Liver (tissue), 3 donors: ENCODE data around the gene PPIL4.
"Not testable (repeated sequence)": the region's sequence is repeated elsewhere in the genome, so short reads cannot be mapped to it uniquely, and the experiment has no call there.

Experiments
- EGR1 ChIP-seq, 2 donors: IDR thresholded peaks; 2 replicates each; pipeline ENCODE4 v1.6.1; 2016 to 2018; ENCODE audit warnings: antibody characterized with exemption in 2 of 2, low read depth in 2 of 2
- GABPA ChIP-seq, 2 donors: IDR thresholded peaks in 1 of 2; conservative IDR thresholded peaks in 1 of 2; 2 replicates each; pipeline ENCODE4 v1.6.1; 2016; ENCODE audit warnings: antibody characterized with exemption in 2 of 2, mild to moderate bottlenecking in 1 of 2, moderate library complexity in 1 of 2
- HNF4G ChIP-seq: IDR thresholded peaks from 2 replicates; pipeline ENCODE4 v1.6.1; 2016; ENCODE audit warnings: antibody characterized with exemption
- JUND ChIP-seq, 2 donors: IDR thresholded peaks; 2 replicates each; pipeline ENCODE4 v1.6.1; 2016; ENCODE audit warnings: antibody characterized with exemption in 2 of 2
- RAD21 ChIP-seq, 2 donors: IDR thresholded peaks; 2 replicates each; pipeline ENCODE4 v1.6.1; 2016; ENCODE audit warnings: antibody characterized with exemption in 2 of 2, mild to moderate bottlenecking in 2 of 2
- SP1 ChIP-seq: IDR thresholded peaks from 2 replicates; pipeline ENCODE4 v1.6.1; 2018; ENCODE audit warnings: antibody characterized with exemption, mild to moderate bottlenecking
- TAF1 ChIP-seq: conservative IDR thresholded peaks from 2 replicates; pipeline ENCODE4 v1.6.1; 2016; ENCODE audit warnings: antibody characterized with exemption, mild to moderate bottlenecking
- YY1 ChIP-seq: IDR thresholded peaks from 2 replicates; pipeline ENCODE4 v1.6.1; 2016; ENCODE audit warnings: antibody characterized with exemption, mild to moderate bottlenecking
- TF ChIP-seq, protein P1 (sequence below): fragments of 150-350 bp; IDR thresholded peaks from 2 replicates; pipeline ENCODE4 v1.5.1; 2017; ENCODE audit warnings: improper control_type of control experiment, low read depth, low read length; ENCODE audit not compliant: missing input control
- TF ChIP-seq, protein P2 (sequence below): IDR thresholded peaks from 2 replicates; pipeline ENCODE4 v1.6.1; 2016; ENCODE audit warnings: antibody characterized with exemption
- TF ChIP-seq, protein P3 (sequence below): IDR thresholded peaks from 2 replicates; pipeline ENCODE4 v1.6.1; 2016; ENCODE audit warnings: antibody characterized with exemption
- TF ChIP-seq, protein P4 (sequence below): IDR thresholded peaks from 2 replicates; pipeline ENCODE4 v1.6.1; 2016; ENCODE audit warnings: antibody characterized with exemption, mild to moderate bottlenecking
- donor health status: healthy.
- donor health status: healthy.

DNA sequence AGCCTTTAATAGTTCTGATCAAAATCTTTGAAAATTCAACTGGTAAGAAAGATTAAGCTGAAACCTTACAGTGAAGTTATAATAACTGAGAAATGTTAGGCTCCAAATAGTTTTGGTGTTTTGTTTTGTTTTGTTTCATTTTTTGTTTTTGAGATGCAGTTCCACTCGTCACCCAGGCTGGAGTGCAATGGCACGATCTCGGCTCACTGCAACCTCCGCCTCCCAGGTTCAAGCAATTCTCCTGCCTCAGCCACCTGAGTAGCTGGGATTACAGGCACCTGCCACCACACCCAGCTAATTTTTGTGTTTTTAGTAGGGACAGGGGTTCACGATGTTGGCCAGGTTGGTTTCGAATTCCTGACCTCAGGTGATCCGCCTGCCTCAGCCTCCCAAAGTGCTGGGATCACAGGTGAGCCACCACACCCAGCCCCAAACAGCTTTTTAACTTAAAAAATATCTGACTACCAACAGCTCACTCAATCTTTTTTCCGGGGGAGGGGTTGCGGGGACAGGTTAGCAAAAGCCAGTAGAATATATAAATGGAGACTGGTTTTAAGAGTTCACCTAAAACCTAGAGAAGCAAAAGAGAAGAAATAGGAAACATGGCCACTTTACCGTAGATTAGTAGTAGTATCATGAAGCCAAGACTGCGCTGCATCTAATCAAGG lies 50.4 kb downstream of the PPIL4 start:
- TF ChIP-seq, protein P1, sequence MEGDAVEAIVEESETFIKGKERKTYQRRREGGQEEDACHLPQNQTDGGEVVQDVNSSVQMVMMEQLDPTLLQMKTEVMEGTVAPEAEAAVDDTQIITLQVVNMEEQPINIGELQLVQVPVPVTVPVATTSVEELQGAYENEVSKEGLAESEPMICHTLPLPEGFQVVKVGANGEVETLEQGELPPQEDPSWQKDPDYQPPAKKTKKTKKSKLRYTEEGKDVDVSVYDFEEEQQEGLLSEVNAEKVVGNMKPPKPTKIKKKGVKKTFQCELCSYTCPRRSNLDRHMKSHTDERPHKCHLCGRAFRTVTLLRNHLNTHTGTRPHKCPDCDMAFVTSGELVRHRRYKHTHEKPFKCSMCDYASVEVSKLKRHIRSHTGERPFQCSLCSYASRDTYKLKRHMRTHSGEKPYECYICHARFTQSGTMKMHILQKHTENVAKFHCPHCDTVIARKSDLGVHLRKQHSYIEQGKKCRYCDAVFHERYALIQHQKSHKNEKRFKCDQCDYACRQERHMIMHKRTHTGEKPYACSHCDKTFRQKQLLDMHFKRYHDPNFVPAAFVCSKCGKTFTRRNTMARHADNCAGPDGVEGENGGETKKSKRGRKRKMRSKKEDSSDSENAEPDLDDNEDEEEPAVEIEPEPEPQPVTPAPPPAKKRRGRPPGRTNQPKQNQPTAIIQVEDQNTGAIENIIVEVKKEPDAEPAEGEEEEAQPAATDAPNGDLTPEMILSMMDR: not testable (repeated sequence)
- not testable (repeated sequence) for TF ChIP-seq GABPA (IDR thresholded peaks at IDR 0.05 in 1 of 2, conservative IDR thresholded peaks at IDR 0.05 in 1 of 2); EGR1 (IDR thresholded peaks at IDR 0.05; ENCODE audit: low read depth in 2 of 2); RAD21 (IDR thresholded peaks at IDR 0.05); TAF1; YY1; SP1; JUND (IDR thresholded peaks at IDR 0.05); HNF4G
- TF ChIP-seq, protein P2, sequence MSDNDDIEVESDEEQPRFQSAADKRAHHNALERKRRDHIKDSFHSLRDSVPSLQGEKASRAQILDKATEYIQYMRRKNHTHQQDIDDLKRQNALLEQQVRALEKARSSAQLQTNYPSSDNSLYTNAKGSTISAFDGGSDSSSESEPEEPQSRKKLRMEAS: not testable (repeated sequence)
- TF ChIP-seq, protein P3, sequence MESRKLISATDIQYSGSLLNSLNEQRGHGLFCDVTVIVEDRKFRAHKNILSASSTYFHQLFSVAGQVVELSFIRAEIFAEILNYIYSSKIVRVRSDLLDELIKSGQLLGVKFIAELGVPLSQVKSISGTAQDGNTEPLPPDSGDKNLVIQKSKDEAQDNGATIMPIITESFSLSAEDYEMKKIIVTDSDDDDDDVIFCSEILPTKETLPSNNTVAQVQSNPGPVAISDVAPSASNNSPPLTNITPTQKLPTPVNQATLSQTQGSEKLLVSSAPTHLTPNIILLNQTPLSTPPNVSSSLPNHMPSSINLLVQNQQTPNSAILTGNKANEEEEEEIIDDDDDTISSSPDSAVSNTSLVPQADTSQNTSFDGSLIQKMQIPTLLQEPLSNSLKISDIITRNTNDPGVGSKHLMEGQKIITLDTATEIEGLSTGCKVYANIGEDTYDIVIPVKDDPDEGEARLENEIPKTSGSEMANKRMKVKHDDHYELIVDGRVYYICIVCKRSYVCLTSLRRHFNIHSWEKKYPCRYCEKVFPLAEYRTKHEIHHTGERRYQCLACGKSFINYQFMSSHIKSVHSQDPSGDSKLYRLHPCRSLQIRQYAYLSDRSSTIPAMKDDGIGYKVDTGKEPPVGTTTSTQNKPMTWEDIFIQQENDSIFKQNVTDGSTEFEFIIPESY: not testable (repeated sequence)
- TF ChIP-seq, protein P4, sequence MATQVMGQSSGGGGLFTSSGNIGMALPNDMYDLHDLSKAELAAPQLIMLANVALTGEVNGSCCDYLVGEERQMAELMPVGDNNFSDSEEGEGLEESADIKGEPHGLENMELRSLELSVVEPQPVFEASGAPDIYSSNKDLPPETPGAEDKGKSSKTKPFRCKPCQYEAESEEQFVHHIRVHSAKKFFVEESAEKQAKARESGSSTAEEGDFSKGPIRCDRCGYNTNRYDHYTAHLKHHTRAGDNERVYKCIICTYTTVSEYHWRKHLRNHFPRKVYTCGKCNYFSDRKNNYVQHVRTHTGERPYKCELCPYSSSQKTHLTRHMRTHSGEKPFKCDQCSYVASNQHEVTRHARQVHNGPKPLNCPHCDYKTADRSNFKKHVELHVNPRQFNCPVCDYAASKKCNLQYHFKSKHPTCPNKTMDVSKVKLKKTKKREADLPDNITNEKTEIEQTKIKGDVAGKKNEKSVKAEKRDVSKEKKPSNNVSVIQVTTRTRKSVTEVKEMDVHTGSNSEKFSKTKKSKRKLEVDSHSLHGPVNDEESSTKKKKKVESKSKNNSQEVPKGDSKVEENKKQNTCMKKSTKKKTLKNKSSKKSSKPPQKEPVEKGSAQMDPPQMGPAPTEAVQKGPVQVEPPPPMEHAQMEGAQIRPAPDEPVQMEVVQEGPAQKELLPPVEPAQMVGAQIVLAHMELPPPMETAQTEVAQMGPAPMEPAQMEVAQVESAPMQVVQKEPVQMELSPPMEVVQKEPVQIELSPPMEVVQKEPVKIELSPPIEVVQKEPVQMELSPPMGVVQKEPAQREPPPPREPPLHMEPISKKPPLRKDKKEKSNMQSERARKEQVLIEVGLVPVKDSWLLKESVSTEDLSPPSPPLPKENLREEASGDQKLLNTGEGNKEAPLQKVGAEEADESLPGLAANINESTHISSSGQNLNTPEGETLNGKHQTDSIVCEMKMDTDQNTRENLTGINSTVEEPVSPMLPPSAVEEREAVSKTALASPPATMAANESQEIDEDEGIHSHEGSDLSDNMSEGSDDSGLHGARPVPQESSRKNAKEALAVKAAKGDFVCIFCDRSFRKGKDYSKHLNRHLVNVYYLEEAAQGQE: not testable (repeated sequence)
